ENCODE measurements around the gene TTC7B.

Gene TTC7B

DNA sequence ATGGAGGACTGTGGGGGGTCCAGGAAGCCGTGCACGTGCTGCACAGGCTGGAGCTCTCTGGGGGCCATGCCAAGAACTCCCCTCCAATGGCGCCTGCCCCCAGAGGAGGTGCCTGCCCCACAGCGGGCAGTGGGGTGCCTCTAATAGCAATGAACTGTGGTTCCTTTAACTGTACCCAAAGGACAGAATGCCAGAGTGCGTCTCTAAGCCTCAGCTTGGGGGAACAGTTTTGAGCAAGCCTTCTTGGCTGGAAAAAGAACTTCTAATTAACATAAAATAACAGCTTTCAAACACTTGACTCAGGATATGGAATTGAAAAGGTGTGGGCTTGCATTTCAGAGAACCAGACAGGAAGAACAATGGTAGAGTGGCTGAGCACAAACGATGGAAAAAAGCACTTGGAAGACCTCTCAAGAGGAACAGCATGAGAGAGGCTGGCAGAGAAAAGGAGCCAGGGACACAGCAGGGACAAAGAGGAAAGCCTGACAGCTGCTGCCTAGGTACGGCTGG, 195.6 kb downstream of the TTC7B start:
- H3K9me2 ChIP-seq (ENCODE audit: low read depth, low read length) = no peaks in the 10 kb centered on the region
- H3K4me1 ChIP-seq (ENCODE audit: insufficient read depth, low read length, severe bottlenecking) = no peaks in the 10 kb centered on the region
- H3K36me3 ChIP-seq (ENCODE audit: insufficient read depth, low read length) = no peaks in the 10 kb centered on the region
- no peak for TF ChIP-seq EZH2 (IDR thresholded peaks at IDR 0.05; ENCODE audit: borderline replicate concordance, low read length)
- TF ChIP-seq, protein P1, sequence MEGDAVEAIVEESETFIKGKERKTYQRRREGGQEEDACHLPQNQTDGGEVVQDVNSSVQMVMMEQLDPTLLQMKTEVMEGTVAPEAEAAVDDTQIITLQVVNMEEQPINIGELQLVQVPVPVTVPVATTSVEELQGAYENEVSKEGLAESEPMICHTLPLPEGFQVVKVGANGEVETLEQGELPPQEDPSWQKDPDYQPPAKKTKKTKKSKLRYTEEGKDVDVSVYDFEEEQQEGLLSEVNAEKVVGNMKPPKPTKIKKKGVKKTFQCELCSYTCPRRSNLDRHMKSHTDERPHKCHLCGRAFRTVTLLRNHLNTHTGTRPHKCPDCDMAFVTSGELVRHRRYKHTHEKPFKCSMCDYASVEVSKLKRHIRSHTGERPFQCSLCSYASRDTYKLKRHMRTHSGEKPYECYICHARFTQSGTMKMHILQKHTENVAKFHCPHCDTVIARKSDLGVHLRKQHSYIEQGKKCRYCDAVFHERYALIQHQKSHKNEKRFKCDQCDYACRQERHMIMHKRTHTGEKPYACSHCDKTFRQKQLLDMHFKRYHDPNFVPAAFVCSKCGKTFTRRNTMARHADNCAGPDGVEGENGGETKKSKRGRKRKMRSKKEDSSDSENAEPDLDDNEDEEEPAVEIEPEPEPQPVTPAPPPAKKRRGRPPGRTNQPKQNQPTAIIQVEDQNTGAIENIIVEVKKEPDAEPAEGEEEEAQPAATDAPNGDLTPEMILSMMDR (IDR thresholded peaks at IDR 0.05; ENCODE audit: low read length) = no peak
- no peaks in the 10 kb centered on the region for H3F3A ChIP-seq (ENCODE audit: insufficient read depth, low read length)
- H3K79me2 ChIP-seq (ENCODE audit: insufficient read depth, low read length) = no peaks in the 10 kb centered on the region
- H3K9ac ChIP-seq (ENCODE audit: low read length) = no peak overlapping the region
- no peaks in the 10 kb centered on the region for H4K20me1 ChIP-seq (ENCODE audit: insufficient read depth, low read length)
- H3K27me3 ChIP-seq (ENCODE audit: insufficient read depth, low read length) = no peaks in the 10 kb centered on the region
- H3K4me3 ChIP-seq (ENCODE audit: low read depth, low read length, poor library complexity, severe bottlenecking) = no peak overlapping the region
- H3K4me2 ChIP-seq (ENCODE audit: low read length) = no peak overlapping the region
- no peaks in the 10 kb centered on the region for H3K9me3 ChIP-seq (ENCODE audit: low read length)
- no peak overlapping the region for H2AFZ ChIP-seq (ENCODE audit: low read length)
- H3K27ac ChIP-seq (ENCODE audit: low read depth, low read length, poor library complexity, severe bottlenecking) = no peak overlapping the region

- TF ChIP-seq, protein P1 (IDR thresholded peaks at IDR 0.05; ENCODE audit: low read length) = no peak
- no peak for TF ChIP-seq EZH2 (IDR thresholded peaks at IDR 0.05; ENCODE audit: borderline replicate concordance, low read length)
- no peak overlapping the region for H2AFZ ChIP-seq (ENCODE audit: low read length)
Measured at GRCh38 chr14:90619911-90620310, 196.3 kb downstream of the TTC7B start.

GRCh38 chr14:90617961-90618360, 198.3 kb downstream of the TTC7B start:
- no peak overlapping the region for H3K27ac ChIP-seq (ENCODE audit: low read depth, low read length, poor library complexity, severe bottlenecking)

More at GRCh38 chr14:90619911-90620310, 196.3 kb downstream of the TTC7B start:
- H3K4me2 ChIP-seq (ENCODE audit: low read length) = no peak overlapping the region
- H3K36me3 ChIP-seq (ENCODE audit: insufficient read depth, low read length) = no peaks in the 10 kb centered on the region
- H3K27ac ChIP-seq (ENCODE audit: low read depth, low read length, poor library complexity, severe bottlenecking) = no peak overlapping the region
- H3K9ac ChIP-seq (ENCODE audit: low read length) = no peak overlapping the region
- no peaks in the 10 kb centered on the region for H3K79me2 ChIP-seq (ENCODE audit: insufficient read depth, low read length)
- H4K20me1 ChIP-seq (ENCODE audit: insufficient read depth, low read length) = no peaks in the 10 kb centered on the region
- H3F3A ChIP-seq (ENCODE audit: insufficient read depth, low read length) = no peaks in the 10 kb centered on the region
- no peaks in the 10 kb centered on the region for H3K4me1 ChIP-seq (ENCODE audit: insufficient read depth, low read length, severe bottlenecking)
- H3K9me2 ChIP-seq (ENCODE audit: low read depth, low read length) = no peaks in the 10 kb centered on the region
- no peaks in the 10 kb centered on the region for H3K27me3 ChIP-seq (ENCODE audit: insufficient read depth, low read length)
- H3K4me3 ChIP-seq (ENCODE audit: low read depth, low read length, poor library complexity, severe bottlenecking) = no peak overlapping the region
- no peaks in the 10 kb centered on the region for H3K9me3 ChIP-seq (ENCODE audit: low read length)

More at GRCh38 chr14:90617961-90618360, 198.3 kb downstream of the TTC7B start:
- TF ChIP-seq EZH2 (IDR thresholded peaks at IDR 0.05; ENCODE audit: borderline replicate concordance, low read length) = no peak
- TF ChIP-seq, protein P1 (IDR thresholded peaks at IDR 0.05; ENCODE audit: low read length) = no peak
- Histone ChIP-seq H3K9ac (ENCODE audit: low read length) (no peak overlapping the region), H3K79me2 (ENCODE audit: insufficient read depth, low read length) (no peaks in the 10 kb centered on the region), H3K9me3 (ENCODE audit: low read length) (no peaks in the 10 kb centered on the region), H3K4me3 (ENCODE audit: low read depth, low read length, poor library complexity, severe bottlenecking) (no peak overlapping the region), H2AFZ (ENCODE audit: low read length) (no peak overlapping the region), H3K4me1 (ENCODE audit: insufficient read depth, low read length, severe bottlenecking) (no peaks in the 10 kb centered on the region), H3F3A (ENCODE audit: insufficient read depth, low read length) (no peaks in the 10 kb centered on the region), H3K36me3 (ENCODE audit: insufficient read depth, low read length) (no peaks in the 10 kb centered on the region), H3K9me2 (ENCODE audit: low read depth, low read length) (no peaks in the 10 kb centered on the region), H3K27me3 (ENCODE audit: insufficient read depth, low read length) (no peaks in the 10 kb centered on the region), H3K4me2 (ENCODE audit: low read length) (no peak overlapping the region), H4K20me1 (ENCODE audit: insufficient read depth, low read length) (no peaks in the 10 kb centered on the region)
